ENCODE results near the gene TGFBI.

TGFBI gene

GRCh38 chr5:136094913-136095641, 66.3 kb downstream of the TGFBI start:
- DNase-seq, result no peak

GRCh38 chr5:136098176-136098575, 69.4 kb downstream of the TGFBI start:
- no peak for DNase-seq

DNA sequence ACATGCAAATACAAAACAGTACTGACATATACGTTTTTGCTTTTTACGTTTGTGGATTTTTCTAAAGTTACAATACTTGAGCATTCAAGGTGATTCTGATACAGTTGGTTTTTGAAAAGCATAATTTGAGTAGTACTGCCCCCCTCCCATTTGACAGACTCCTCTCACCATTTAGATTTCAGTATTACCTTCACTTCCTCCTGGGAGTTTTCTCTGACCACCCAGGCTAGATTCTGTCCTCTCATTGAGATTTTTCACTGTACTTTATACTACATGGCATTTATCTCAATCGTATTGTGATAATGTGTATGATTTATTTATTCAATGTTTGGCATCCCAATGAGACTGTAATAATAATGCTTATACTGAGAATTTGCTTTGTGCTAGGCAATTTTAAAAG, 71.1 kb downstream of the TGFBI start:
- no peak for DNase-seq

DNA sequence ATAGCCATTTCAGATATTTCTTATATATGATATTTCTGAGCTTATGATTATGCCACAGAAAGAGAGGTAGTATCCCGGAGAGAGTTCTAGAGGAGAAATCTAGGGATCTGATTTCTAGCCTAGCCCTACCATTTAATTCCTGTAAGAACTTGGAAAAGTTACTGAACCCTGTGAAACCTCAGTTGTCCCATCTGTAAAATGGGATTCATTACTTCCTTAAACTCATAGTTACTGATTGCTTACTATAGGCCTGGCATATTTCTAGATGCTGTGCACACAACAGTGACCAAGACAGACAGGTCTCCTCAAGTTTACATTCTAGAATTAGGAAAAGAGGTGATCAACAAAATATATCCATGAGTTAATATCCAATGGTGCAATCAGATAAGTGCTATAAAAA, 73.1 kb downstream of the TGFBI start:
- no peak for DNase-seq

- DNase-seq, result no peak
Measured at GRCh38 chr5:136103118-136103517, 74.3 kb downstream of the TGFBI start.

GRCh38 chr5:136104306-136104965, 75.6 kb downstream of the TGFBI start:
- no peak for DNase-seq

DNA sequence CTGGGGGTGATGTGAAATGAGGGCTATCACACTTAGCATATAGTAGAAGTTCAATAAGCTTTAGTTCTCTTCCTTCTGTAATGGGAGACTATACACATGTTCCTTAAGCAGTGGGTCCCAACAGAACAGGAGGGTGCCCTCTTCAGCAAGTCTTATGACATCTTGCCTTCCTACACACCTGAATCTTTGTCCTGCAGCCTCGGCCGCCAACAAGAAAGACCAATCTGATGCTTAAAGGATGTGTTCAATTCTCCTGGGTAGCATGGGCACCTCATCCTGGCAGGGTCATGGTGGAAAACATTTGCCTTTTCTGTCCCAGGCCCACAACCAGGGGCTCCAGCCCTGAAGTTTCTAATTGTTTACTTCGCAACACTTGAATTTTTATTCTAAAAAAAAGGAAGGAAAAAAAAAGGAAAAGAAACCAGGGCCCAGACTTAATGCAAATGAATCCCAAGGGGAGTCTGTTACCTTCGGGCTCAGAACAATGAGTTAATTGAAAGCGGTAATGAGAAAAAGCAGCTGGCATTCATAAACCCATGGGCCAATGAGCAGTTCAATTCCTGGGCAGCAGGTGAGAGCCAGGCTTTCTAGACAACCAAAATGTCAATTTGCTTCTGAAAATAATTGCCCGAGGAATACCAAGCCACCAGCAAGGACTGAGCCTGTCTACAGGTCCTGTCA, 77.7 kb downstream of the TGFBI start:
- no peak for DNase-seq

DNA sequence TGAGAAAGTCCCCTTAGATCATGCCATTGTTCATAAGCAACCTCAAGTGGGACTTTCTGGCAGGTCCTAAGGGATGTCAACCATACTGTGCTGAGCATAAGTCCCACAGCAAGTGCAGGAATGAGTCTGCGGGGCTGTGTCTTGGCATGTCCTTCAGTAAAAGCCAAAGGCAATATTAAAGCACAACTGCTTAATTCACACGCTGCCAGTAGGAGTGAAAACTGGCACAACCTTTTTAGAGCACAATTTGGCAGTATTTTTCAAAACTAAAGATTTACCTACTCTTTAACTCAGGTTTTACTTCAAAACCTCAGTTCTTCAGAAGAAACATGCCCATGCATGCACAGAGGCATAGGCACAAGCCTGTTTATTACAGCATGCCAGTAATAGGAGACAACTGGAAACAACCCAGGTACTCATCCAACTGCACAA, 79.4 kb downstream of the TGFBI start:
- DNase-seq, result no peak

- no peak for DNase-seq
Measured at GRCh38 chr5:136108766-136109165, 80.0 kb downstream of the TGFBI start.

DNA sequence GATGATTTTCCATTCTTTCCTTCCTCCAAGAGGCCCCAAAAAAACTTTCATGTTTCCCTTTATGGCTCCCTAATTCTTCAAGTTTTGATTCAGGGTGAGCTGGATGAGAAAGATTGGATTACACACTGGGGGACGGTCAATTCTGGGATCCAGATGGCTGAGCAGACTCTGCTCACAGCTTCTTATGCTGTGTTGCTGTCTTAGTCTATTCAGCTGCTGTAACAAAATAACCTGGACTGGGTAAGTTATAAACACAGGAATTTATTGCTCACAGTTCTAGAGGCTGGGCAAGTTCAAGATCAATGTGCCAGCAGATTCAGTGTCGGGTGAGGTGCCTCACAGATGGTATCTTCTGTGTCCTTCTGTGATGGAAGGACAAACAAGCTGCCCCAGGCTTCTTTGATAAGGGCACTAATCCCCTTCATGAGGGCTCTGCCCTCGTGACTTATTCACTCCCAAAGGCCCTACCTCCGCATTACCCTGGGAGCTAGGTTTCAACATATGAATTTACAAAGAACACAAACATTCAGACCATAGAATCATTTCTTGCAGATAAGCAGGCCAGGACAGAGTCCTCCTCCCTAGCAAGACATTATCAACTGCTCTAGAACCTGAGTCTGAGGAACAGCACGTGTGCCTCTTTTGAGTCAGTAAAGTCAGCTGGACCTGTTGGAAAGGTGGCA, 80.8 kb downstream of the TGFBI start:
- DNase-seq, result no peak

Measured in CD4-positive, alpha-beta T cell treated with Interleukin-15 for 1 hour (primary cell).